ENCODE measurements around the gene RAI14.
A peak's percentile ranks its signal among the peaks of the same experiment; 100 is the strongest.

Gene RAI14

DNA sequence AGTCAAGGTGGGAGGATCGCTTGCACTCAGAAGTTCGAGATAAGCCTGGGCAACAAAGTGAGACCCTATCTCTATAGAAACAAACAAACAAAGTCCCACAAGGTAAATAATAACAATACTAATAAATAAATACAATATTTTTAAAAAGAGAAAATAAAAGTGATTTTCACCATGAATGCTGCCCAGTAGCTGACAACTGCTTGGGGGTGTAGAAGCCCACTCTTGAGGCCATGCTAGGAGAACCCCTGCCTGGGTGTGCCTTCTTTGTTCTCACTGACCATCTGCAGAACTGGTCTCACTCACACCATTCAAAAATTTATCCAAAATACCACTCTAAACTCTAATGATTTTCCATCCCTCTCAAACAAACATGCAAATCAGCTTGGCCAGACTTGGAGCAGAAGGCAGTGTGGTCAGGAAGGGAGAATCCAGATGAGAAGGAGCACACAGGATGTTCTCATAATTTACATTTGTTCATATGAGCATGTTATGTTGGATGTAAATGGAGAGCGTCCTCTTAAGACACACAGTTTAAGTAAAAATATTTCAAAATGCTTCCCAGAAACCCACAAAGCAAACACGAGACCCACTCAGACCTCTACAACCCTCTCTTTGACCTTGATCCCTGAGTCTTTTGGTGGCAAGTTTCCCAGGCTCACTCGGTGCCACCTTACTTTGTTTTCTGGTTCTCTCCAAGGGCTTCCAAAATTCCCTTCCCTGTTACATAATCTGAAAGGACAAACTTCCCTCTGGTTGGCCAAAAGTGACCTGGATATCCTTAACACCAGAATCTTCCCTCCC, 7.9 kb upstream of the RAI14 start:
- no peak for DNase-seq (ENCODE audit: low spot score)

GRCh38 chr5:34648840-34649158, 7.3 kb upstream of the RAI14 start:
- DNase-seq (ENCODE audit: low spot score): no peak

GRCh38 chr5:34651791-34652190, 4.3 kb upstream of the RAI14 start:
- DNase-seq (ENCODE audit: low spot score): no peak

- DNase-seq (ENCODE audit: low spot score): no peak
Measured at GRCh38 chr5:34652466-34652865, 3.7 kb upstream of the RAI14 start.

DNA sequence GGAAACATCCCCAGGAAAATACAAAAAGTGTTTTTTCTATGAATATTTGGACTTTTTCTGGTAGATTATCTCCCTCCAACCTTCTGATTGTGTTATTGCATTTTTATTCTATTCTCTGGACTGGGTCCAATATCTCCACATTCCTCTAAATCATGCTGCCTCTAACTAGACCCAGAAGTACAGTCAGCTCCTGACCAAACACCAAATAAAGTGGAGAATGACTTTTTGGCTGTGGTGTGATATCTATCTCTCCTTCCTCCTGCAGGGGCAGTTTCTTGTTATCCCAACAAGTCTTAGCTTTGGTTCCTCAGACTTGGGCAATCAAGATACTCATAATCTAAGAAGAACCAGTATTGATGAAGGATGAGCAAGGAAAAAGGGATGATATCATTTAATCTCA, 3.2 kb upstream of the RAI14 start:
- no peak for DNase-seq (ENCODE audit: low spot score)

GRCh38 chr5:34653708-34654107, 2.4 kb upstream of the RAI14 start:
- DNase-seq (ENCODE audit: low spot score): no peak

DNA sequence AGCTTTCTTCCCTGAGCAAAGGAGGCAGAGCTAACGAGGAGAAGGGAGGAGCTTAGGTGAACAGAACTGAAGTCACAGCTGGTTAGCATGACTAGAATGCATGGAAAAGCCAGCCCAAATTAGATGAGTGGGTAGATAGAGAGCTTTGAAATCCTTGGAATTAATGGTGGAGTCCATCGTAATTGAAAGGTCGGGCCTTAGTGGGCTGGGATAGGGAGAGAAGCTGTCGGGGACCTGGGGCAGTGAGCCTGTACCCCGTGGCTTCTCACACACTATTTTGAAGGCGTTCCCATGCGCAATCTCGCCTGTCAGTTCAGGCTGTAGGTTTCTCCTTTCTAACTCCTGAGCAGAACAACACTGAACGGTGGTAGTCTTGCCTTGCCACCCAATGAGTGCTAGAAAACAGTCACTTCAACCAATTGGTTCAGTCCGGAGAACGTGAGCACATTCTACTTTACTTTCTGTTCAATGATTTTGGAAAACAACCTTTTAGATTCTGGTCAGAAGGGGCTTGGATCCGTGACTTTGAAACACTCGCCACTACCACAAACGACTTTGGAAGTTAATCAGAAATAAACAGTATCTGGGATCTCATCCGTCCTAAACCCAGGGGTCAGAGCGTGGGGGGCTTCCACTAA, 655 bp upstream of the RAI14 start:
- DNase-seq (ENCODE audit: low spot score): peak; percentile 43

DNA sequence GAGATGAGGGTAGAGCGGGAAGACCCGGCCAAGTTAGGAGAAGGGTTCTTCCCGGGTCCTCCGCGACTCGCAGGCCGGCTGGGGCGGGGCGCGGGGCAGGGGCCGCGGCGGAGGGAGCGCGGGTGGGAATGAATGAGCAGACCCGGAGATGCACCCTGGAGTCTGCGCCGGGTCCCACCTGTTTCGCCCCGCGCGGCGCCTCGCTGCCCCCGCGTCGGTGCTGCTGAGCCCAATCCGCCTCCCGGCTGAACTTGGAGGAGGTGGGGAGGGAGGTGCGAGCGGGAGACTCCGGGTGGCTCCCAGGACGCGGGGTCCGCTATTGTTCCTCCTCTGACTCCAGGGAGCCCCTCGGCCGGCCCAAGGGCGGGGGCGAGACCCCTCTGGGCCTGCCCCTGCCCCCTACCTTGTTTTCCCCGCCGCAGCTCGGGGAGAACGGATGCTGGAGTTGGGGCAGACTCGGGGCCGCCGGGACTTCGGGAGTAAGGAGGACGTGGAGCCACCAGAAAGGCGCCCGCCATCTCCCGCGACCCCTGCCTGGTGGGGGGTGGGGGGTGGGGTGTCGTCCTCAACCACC, 659 bp downstream of the RAI14 start:
- peak; percentile 39 for DNase-seq (ENCODE audit: low spot score)

GRCh38 chr5:34657274-34657921, 1.3 kb downstream of the RAI14 start:
- peak; percentile 39 for DNase-seq (ENCODE audit: low spot score)

DNA sequence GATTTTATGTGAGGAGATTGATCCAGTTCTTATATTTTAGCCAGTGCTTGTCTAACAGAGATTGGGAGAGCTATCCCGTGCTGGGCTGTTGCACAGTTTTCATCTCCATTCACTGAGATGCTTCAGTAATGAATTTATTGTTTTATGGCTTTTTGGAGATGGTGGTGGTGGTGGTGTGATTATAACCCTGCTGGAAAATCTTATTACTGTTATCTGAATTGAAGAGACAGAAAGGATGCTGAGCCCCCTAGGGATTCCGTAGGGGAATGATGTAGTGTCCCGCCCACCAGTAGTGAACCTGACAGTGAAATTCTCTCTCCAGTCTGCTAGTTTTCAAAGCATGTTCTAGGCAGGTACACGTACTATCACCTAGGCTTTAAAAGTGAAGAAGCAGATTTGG, 1.9 kb downstream of the RAI14 start:
- peak; percentile 60 for DNase-seq (ENCODE audit: low spot score)

GRCh38 chr5:34659168-34659567, 3.0 kb downstream of the RAI14 start:
- DNase-seq (ENCODE audit: low spot score): no peak

- DNase-seq (ENCODE audit: low spot score): no peak
Measured at GRCh38 chr5:34660444-34660843, 4.3 kb downstream of the RAI14 start.

- DNase-seq (ENCODE audit: low spot score): no peak
Measured at GRCh38 chr5:34663771-34664496, 7.8 kb downstream of the RAI14 start.

- DNase-seq (ENCODE audit: low spot score): no peak
Measured at GRCh38 chr5:34666392-34667080, 10.4 kb downstream of the RAI14 start.

DNA sequence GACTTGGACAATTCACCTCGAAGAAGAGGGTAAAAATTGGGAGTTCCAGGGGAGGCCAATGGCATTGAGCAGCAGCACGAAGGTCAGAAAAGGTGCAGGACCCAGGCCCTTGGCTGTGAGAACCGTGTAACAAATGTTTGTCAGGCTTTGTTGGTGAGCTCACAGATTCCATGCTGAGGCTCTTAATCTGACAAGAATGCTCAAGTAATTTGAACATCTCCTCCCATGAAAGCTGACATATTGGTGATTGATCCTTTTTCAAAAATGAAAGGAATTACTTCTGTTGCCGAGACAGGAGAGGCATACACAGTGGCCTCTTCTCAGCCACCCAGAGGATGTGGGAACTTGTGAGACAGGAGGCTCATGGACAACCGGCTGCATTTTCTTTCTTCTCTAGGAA, 11.6 kb downstream of the RAI14 start:
- no peak for DNase-seq (ENCODE audit: low spot score)

- no peak for DNase-seq (ENCODE audit: low spot score)
Measured at GRCh38 chr5:34669931-34670516, 13.9 kb downstream of the RAI14 start.

- DNase-seq (ENCODE audit: low spot score): no peak
Measured at GRCh38 chr5:34672196-34672595, 16.1 kb downstream of the RAI14 start.

DNA sequence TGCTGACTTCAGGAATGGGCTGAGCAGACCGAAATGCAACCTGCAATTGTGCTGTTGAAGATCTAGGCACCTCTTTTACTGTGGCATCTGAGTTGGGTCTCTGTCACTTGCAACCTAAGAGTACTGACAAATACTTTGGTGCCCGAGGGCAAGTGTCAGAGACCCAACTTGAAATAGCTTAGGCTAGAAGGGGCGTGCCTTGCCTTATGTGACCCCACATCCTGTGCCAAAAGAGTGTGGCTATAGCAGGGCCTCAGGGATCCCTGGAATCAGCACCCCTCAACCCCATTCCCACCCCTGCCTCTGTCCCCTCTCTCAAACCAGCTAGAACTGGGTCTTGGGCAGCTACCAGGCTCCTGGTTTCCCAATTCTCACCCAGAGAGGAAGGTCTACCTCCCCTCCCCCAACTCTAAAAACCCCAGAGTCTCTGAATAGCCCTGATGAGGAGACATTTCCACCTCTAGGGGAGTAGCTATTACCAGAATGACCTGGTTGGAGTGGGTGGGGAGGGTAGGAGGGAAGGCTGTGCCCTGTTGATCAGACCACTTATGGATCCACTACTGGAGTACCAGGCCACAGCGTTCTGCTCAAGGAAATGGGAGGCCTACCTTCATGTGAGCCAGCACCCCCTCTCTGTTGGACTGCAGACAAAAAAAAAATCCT, 17.5 kb downstream of the RAI14 start:
- DNase-seq (ENCODE audit: low spot score): no peak

GRCh38 chr5:34674187-34674586, 18.1 kb downstream of the RAI14 start:
- DNase-seq (ENCODE audit: low spot score): no peak

GRCh38 chr5:34675857-34676256, 19.7 kb downstream of the RAI14 start:
- no peak for DNase-seq (ENCODE audit: low spot score)

GRCh38 chr5:34676416-34676815, 20.3 kb downstream of the RAI14 start:
- DNase-seq (ENCODE audit: low spot score): no peak

Data from HuH-7.5 (cell line).